HG02852 (cell line): ENCODE measurements around the gene NDOR1.

ENCODE experiments used
- ATAC-seq: cut with Tn5 transposase; IDR thresholded peaks from one replicate; pipeline ENCODE4 v1.9.1; 2021; ENCODE audit warnings: mild to moderate bottlenecking, moderate library complexity; ENCODE audit not compliant: unreplicated experiment

Gene NDOR1

DNA sequence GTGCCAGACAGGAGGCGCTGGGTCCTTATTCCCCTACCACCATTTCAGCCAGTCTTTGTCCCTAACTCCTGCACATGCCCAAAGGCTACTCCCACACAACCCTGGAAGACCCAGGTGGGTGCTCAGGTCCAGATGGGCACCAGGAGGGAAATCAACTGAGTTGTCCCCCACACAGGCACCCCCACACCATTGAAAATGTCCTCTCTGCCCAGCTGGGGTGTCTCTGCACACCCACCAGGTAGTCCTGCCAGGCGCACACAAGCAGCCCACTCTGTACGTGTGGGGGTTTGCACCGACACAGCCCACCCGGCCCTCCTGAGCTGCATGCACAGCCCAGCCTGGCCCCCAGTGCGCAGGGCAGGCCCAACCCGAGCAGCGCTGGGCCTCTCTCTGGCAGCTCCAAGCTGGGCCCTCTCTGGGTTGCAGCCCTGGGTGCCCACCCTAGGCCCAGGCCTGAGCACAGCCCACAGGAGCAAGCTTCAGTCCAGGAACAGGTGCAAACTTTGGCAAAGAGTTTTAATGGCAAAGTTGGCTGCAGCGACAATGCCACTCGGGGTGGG is 14.3 kb downstream of the NDOR1 start:
- ATAC-seq = no peak

DNA sequence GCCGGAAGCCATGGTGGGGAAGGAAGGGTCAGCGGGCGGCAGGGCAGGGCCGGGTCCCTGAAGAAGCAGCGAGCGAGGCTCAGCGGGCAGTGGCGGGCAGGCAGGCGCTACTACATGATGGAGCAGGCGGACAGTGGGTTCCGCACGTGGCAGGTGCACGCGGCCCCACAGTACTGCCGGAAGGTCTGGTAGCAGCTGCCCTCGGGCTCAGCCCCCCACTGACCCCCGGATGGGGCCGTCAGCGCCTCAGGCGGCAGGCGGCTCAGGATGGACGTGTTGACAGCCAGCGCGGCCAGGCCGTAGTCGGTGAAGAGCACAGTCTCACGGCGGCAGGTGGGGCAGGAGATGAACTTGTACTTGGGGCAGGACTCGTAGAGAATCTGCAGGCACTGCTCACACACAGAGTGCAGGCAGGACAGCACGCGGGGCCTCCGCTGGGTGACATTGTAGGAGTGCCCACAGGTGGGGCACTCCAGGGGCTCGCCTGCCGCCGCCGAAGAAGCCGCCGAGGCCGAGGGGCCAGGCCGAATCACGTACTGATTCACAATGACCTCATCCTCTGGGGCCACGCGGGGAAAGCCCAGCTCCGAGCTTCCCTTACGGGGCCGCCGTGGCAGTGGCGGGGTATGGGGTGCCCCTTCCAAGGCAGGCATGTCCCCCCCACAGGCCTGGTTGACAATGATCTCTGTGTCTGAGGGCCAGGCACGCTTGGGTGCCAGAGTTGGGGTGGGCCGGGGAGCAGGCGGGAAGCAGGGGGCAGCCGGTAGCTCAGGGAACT is 15.0 kb downstream of the NDOR1 start:
- no peak for ATAC-seq

DNA sequence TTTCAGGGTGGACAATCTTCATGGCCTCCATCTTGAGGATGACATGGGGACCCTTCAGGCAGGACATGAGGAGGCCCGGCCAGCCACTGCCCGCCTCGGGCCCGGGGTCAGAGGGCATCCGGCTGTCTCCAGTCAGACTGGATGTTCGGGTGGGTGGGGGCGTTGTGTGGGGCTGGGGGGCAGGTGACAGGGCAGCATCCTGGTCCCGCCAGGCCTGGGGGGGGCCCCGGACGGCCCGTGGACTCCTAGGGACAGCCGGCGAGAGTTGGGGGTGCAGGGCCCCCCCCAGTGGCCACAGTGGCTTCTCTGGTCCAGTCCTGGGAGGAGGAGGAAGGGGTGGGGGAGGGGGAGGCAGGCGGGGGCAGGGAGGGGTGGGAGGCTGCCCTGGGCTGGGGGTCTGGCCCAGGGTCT is 15.6 kb downstream of the NDOR1 start:
- no peak for ATAC-seq

DNA sequence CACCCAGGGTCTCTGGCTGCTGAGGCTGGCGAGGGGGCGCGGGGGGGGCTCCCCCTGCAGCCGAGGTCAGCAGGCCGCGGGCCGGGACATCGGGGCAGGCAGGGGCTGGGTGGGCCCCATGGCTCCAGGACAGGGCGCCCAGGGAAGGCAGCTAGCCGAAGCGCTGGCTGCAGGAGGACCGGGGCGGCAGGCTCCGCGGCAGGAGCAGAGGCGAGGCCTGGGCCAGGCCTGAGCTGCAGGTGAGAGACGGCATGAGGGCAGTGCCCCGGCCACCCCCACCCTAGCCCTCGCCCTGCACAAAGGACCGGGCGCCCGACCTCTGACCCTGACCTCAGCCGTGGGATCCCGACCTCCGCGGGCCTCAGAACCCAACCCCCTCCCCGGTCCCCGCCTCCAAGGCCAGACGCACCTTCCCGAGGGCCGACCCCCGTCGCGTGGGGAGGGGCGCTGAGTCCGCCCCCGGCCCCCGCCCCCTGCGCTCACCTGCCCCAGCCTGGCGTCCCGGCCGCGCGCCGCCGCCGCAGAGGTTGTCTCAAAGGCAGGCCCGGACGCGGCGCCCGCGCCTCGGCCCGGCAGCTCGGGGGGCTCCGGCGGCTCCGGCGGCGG is 16.1 kb downstream of the NDOR1 start:
- ATAC-seq = no peak

DNA sequence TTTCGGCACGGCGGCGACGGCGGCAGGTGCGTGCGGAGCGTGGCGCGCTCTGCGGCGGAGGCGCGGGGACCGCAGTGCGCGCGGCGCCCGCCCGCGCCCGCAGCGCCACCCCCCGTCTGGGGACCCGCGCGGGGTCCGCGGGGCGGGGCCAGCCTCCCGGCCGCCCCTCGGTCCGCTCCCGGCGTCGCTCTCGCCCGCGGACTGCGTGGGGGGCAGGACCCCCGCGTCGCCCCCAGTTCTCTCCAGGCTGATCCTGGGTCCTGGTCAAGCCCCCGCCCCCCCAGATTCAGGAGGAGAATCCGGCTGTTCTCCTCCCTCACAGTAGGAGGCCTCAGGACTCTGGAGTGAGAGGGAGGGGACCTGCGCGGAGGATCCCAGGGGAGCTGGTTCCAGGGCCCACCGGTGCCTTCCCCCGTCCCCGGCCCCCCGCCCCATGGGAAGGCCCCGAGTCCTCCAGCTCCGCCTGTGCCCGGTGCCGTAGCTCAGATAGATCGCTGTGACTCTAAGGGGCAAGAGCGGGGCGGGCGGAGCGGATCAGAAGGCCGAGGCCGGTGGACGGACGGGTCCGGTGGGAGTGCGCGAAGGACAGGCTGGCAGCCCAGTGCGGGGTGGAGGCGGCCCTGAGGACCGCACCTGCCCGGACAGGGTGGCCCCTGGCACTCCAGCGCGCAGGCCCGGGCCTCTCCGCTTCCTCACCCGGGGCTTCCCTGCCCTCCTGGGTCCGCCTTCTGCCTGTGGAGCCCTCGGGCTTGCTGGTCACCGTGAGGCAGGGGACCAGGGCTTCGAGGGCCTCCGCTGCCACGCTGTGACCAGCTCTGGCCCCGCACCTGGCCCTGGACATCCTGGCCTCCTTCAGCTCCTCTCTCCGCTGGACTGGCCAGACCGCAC is 16.9 kb downstream of the NDOR1 start, which contains the start of gene RNF208:
TSS of gene RNF208 (minus strand) at position 51 of the 888 bp plus-strand sequence. CDS start 1,028 bp downstream, outside the sequence.
- peak; percentile 2 for ATAC-seq

DNA sequence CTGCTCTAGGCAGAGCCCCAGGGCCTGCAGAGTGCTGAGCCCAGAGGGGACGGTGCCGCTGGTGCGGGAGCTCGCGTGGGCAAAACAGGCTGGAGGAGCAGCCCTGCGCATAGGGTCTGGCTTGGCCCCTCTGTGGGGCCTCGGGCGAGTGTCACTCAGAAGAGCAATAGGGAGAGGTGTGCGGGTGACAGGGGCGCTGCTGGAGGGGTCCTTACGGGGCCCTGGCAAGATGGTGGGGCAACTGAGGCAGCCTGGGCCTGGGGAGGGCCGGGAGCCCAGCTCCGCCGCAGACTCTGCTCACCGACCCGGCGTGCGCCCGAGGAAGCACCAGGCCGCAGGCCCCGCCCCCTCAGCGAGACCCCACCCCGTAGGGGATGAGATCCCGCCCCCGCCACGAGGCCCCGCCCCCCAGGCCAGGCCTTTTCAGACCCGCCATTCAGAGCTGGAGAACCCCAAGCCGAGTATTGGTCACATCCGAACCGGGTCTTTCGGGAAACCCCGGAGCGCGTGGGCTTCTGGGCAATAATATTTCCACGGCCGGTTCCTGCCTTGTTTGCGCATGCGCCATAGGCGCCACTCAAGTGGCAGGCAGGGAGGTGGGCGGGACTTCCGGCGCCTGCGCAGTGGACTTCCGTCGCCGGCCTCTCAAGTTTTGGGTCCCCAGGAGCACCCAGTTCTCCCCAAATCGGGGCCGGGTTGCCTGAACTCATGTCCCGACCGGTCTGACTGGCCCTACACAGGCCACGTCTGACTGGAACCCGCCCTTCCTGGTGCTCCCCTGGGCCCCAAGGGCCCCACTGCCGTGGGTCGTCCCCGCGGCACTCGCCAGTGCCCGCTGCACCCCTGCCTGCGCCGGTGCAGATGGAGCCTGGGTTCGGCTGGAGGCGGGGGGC is 17.8 kb downstream of the NDOR1 start:
- ATAC-seq = peak; percentile 58

DNA sequence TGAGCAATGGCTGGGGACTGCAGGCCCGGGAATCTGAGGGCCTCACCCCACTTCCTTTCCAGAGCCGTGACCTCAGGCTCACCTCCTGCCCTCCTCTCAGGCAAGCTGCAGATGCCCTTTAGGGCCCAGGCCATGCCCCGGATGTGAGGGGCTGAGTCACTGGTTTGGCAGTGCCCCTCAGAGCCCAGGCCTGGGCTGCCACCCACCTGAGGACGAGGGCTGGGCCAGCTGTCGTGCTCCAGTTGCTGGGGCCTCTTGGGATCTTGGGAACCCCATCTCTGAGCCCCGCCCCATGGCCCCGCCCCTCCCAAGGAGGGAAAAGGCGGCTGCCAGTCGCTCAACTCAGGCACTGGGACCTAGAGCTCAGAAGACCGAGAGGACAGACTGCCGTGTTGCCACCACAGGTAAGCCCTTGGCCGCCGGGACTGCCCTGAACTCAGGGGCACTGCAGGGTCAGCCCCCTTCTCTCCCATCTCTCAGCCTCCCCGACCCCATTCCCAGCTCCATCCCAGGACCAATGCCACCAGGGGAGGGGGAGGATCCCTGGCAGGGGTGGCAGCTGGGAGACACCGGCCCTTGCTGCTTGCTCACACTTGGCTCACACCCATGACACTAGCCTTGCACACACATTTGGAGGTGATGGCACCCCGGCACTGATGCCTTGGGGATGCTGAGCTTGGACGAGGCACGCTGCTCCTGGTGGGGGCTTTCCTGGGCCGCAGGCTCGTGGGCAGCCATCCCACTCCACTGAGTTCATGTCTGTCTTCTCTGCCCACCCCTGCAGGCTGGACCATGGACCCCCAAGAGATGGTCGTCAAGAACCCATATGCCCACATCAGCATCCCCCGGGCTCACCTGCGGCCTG is 19.6 kb downstream of the NDOR1 start, which contains the start of gene CYSRT1:
TSS of gene CYSRT1 (plus strand) at position 345 of the 865 bp plus-strand sequence. CDS start at position 793, 448 bp downstream.
- no peak for ATAC-seq

DNA sequence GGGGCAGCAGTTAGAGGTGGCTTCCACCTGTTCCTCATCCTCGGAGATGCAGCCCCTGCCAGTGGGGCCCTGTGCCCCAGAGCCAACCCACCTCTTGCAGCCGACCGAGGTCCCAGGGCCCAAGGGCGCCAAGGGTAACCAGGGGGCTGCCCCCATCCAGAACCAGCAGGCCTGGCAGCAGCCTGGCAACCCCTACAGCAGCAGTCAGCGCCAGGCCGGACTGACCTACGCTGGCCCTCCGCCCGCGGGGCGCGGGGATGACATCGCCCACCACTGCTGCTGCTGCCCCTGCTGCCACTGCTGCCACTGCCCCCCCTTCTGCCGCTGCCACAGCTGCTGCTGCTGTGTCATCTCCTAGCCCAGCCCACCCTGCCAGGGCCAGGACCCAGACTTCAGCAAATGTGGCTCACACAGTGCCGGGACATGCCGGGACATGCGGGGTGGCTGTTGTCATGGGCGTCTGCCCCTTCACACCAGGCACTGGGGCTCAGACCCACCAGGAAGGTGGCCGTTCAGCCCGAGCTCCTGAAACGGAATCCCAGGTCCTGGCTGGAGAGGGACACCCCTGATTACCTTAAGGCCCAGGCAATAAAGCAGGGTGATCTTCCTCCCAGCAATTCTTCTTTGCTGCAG is 20.3 kb downstream of the NDOR1 start:
- ATAC-seq = no peak

DNA sequence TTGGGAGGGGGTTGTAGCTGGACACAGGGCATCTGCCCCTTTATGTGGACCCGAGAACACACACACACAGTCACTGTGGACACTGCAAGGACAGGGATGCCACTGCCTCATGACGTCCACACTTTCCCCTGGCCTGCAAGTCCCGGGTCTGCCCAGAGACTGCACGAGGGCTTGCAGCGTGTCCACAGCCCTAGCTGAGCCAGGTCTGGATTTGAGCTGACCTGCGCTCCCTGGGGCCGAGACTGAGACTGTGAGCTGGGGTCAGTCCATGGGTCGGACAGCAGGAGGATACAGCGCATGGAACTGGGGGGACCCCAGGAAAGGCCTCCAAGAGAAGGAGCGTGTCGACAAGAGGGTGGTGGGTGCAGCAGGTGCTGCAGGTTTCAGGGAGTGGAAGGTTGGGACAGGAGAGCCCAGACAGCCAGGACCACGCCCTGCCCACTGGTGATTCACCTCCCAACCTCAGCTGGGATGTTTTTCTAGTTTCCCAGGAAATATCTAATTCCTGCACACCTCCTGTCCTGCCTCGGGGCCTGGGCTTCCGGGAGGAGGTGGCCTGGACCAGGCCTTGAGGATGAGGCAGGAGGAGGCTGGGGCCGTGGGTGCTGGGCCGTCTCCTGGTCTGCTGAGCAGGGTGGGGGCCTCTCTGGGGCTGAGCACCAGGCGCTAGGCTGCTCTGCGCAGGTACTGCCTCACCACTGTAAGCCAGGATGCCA is 21.0 kb downstream of the NDOR1 start:
- no peak for ATAC-seq

DNA sequence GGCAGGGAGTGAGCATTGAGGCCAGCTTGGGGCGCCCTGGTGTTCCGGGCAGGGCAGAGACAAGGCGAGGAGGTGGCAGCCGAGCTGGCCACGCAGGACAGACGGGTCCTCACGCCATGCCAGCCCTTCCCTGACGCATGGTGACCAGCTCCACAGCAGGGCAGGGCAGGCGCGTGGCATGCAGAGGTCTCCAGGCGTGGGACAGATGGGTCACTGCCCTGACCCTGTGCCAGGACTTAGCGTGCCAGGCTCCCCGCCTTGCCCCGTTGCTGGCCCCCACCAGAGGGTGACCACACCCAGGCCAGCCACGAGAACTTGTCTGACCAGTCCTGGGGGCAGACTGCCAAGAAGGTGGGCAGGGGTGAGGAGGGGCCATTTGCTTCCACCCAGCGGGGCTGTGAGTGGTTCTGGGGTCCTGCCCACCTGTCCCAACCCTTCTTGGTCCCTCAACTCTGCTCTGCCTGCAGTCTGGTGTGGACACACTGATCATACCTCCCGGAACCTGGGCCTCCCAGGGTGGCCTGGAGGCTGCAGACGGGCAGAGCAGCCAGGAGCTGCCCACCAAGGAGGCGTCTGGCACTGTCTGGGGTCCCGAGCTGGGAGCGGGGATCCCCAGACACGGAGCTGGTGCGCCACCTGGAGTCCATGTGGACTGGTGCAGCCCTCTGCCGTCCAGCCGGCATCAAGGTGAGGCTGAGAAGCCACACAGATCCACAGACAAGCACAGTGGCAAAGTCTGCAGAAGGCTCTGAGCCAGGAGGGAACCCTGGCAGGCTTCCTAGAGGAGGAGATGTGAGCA is 21.8 kb downstream of the NDOR1 start, which contains the start of gene RNF224:
TSS of gene RNF224 (plus strand) at position 449 of the 799 bp plus-strand sequence. CDS start 834 bp downstream, outside the sequence.
- no peak for ATAC-seq

DNA sequence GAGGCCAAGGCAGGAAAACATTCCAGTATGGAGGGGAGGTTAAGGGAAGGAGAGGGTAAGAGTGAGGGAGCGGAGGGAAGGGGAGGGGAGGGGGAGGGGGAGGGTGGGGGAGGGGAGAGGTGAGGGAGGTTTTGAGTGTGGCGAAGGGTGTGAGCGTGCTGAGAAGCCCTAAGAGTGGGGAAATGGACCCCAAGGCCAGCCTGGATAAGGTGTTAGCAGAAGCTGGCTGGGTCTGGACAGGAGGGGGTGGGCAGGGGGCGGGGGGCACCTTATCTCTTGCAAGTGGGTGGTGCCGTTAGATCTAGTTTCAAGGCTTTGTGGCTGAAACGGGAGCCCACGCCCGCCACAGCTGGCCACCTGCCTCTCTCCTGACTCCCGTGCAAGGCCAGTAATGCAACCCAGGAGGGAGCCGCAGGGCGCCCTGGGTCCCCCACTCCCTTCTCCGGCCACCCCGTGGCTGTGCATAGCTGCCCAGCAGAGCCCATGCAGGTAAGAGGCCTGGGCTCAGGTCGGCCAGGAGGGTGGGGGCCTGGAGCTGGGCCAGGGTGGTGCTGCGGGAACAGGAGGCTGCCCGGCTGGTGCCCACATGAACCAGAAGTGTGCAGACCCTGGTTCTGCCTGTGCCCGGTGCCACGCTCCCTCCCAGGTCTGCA is 22.5 kb downstream of the NDOR1 start:
- ATAC-seq = no peak

DNA sequence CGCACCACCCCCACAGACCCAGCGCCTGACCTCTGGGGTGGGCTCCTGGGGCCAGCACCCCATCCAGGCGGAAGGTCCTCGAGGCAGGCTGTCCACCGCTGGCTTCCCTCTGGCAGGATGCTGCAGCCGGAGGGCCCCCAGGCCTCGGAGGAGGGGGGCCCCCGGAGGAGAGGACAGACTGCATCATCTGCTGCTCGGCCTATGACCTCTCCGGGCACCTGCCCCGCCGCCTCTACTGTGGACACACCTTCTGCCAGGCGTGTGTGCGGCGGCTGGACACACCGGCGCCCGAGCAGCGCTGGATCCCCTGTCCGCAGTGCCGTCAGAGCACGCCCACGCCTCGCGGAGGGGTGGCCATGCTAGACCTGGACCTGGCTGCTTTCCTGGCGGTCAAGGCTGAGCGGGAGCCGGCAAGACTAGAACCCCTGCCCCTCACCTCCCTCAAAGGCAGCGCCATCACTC is 23.0 kb downstream of the NDOR1 start:
- ATAC-seq = no peak

DNA sequence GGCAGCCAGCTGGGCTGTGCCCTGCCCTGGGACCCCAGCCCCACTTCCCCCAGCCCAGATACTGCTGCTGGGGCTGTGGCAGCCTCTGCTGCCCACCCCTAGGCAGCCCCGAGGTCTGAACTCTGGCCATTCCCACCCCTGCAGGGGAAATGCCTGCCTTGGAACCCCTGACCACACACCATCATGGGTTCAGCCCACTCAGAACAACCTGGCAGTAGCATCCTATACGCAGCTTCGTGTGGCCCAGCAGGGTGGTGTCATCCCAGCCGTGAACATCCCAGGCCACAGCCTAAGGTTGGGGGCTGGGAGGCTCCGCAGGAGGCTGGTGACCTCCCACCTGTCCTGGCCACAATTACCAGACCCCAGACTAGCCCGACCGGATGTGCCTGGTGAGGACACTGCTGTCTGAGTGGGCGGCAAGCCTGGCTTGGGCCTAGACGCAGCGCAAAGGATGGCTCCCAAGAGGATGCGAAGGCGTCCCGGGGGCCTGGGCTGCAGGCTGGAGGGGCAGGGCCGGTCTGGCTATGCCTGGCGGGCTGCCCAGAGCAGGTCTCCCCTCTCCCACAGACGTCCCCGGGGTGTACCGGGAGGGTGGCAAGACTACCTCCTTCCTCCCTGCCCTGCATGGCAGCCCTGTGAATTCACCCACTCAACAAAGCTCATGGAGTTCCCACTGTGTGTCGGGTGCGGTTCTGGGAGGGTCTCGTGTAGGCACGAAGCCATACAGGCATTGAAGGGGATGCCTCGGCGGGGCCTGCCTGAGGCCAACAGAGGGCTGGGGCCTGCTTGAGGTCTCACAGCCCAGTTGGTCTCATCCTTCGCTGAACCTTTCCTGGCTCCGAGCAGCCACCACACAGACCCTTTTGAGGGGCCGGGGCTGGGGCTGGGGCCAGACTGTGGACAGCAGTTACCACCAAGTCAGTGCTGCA is 23.7 kb downstream of the NDOR1 start:
- ATAC-seq = no peak

DNA sequence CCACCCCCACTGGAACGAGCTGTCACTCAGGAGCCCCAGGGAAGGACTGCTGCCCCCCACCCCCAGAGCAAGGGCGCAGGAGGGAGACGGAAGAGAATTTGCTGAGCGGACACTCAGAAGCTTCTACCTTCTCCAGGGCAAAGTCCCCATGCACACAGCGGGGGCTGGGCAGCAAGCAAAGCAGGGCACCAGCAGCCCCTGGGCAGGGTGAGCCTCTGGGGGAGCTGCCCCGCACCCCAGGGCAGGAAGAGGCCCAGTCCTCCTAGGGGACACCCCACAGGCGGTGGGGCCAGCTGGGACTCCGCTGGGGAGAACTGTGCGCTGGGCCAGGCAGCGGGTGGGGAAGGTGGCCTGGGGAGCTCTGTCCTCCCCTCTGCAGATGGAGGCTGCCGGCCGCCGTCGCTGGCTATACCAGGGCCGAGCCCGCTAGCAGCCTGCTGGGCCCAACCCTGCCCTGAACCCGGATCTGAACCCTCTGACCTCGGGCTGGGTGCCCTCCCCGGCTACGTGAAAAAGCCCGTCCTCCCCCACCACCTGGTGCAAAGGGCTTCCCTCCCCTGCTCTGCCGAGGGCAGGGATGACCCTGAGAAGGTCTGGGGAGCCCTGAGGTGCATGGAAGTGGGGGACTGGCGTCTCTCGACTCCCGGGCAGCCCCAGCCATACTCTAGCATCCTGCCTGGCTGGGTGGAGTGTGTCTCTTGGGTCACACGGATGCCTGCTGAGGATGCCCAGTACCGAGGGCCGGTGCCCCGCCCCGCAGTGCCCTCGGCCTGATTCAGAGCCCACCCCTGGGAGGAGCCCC is 24.6 kb downstream of the NDOR1 start:
- no peak for ATAC-seq
